HCT116 (cell line): Measurements from ENCODE around the gene PPP2R5C. TPM values are rescaled to one million over a fixed set of nuclear protein-coding genes. Genes with fewer than 3 reads are reported as not detected.

Experiments used
- ATAC-seq: fragments of 200-7000 bp; cut with Tn5 transposase; 2 replicates; pipeline ENCODE4 v1.9.1; 2020; ENCODE audit warnings: mild to moderate bottlenecking, moderate library complexity
- BruUV-seq: library from RNA; stranded (reverse); fragments of 400-500 nt; replicated peaks from 2 replicates; lab custom pipeline; 2021; lab: Mats Ljungman, UMichigan
- CTCF ChIA-PET: fragments of 300-600 bp; sonication (Branson Sonifier 250); formaldehyde crosslinking; loops from one replicate; lab custom pipeline; 2021; ENCODE audit warnings: antibody characterized with exemption; lab: Charles Lee
- POLR2A ChIA-PET: fragments of 300-600, 350-600 bp; sonication (Branson Sonifier 250); formaldehyde crosslinking; loops from one replicate; lab custom pipeline; 2021; ENCODE audit warnings: antibody characterized with exemption; lab: Charles Lee
- RAD21 ChIA-PET, 2 experiments: fragments of 300-600 bp; sonication (Branson Sonifier 250); formaldehyde crosslinking; loops; one replicate each; lab custom pipeline; 2023; ENCODE audit warnings: low total read pairs in 2 of 2; ENCODE audit not compliant: uncharacterized antibody in 2 of 2, unreplicated experiment in 2 of 2, low non-redundant PET in 1 of 2; lab: Charles Lee
- DNase-seq: peaks from one replicate; pipeline ENCODE4 v3.0.0-alpha.2; 2010; ENCODE audit warnings: low read depth, low spot score
- H2AFZ ChIP-seq: fragments of 200-600 bp; shearing (Covaris generic), sonication (generic); 2 replicates; pipeline ENCODE4 v1.6.1; 2017; ENCODE audit warnings: low read depth, mixed run types, mixed read lengths, antibody characterized with exemption, low read length; ENCODE audit not compliant: poor library complexity, severe bottlenecking
- H3K27ac ChIP-seq: 2 replicates; pipeline ENCODE4 v1.5.1; 2012; ENCODE audit warnings: low read depth, low read length
- H3K27me3 ChIP-seq: fragments of 200-600 bp; sonication (generic); 2 replicates; pipeline ENCODE4 v1.6.1; 2016; ENCODE audit warnings: mixed run types, low read length, mixed read lengths; ENCODE audit not compliant: insufficient read depth
- H3K36me3 ChIP-seq, 2 experiments: fragments of 200-500 bp in 1 of 2; fragments of 200-600 bp in 1 of 2; sonication (Bioruptor generic) in 1 of 2; sonication (generic) in 1 of 2; 2 replicates each; pipeline versions ENCODE4 v1.5.1 to v1.6.1; 2014 to 2016; ENCODE audit warnings: low read length in 2 of 2, inconsistent platforms in 1 of 2, mixed read lengths in 1 of 2, mixed run types in 1 of 2; ENCODE audit not compliant: insufficient read depth in 2 of 2, control insufficient read depth in 1 of 2
- H3K4me1 ChIP-seq, 2 experiments: fragments of 200-600 bp in 1 of 2; sonication (generic) in 1 of 2; 2 replicates each; pipeline versions ENCODE4 v1.5.1 to v1.6.1; 2012 to 2017; ENCODE audit warnings: low read length in 2 of 2, inconsistent platforms in 1 of 2, mild to moderate bottlenecking in 1 of 2, mixed read lengths in 1 of 2, mixed run types in 1 of 2, moderate library complexity in 1 of 2; ENCODE audit not compliant: insufficient read depth in 2 of 2, control insufficient read depth in 1 of 2
- H3K4me2 ChIP-seq: fragments of 200-600 bp; sonication (generic); 2 replicates; pipeline ENCODE4 v1.6.1; 2017; ENCODE audit warnings: mixed run types, low read length, mixed read lengths
- H3K4me3 ChIP-seq, 2 experiments: fragments of 200-600 bp in 1 of 2; sonication (generic) in 1 of 2; replicated peaks in 1 of 2; 2 replicates each; pipeline ENCODE4 v1.5.1; 2011 to 2016; ENCODE audit warnings: low read length in 2 of 2, control low read depth in 1 of 2, low read depth in 1 of 2, mild to moderate bottlenecking in 1 of 2, mixed read lengths in 1 of 2, mixed run types in 1 of 2
- H3K79me2 ChIP-seq: fragments of 200-600 bp; sonication (generic); 2 replicates; pipeline ENCODE4 v1.6.1; 2017; ENCODE audit warnings: mild to moderate bottlenecking, mixed run types, low read length, moderate library complexity, mixed read lengths; ENCODE audit not compliant: insufficient read depth
- H3K9ac ChIP-seq: fragments of 200-600 bp; sonication (generic); 2 replicates; pipeline ENCODE4 v1.6.1; 2016; ENCODE audit warnings: low read length, mixed read lengths
- H3K9me2 ChIP-seq: fragments of 200-600 bp; sonication (generic), shearing (Covaris generic); 2 replicates; pipeline ENCODE4 v1.6.1; 2017; ENCODE audit warnings: mixed run types, mild to moderate bottlenecking, moderate library complexity; ENCODE audit not compliant: insufficient read depth
- H3K9me3 ChIP-seq, 2 experiments: fragments of 200-500 bp in 1 of 2; fragments of 200-600 bp in 1 of 2; sonication (Bioruptor generic) in 1 of 2; sonication (generic) in 1 of 2; 2 replicates each; pipeline ENCODE4 v1.6.1; 2014 to 2017; ENCODE audit warnings: low read length in 2 of 2, mixed read lengths in 2 of 2, inconsistent platforms in 1 of 2, low read depth in 1 of 2, mild to moderate bottlenecking in 1 of 2, mixed run types in 1 of 2, moderate library complexity in 1 of 2; ENCODE audit not compliant: control insufficient read depth in 1 of 2, insufficient read depth in 1 of 2
- H4K20me1 ChIP-seq: fragments of 200-600 bp; sonication (generic), shearing (Covaris generic); 2 replicates; pipeline ENCODE4 v1.6.1; 2017; ENCODE audit warnings: mixed run types, mild to moderate bottlenecking, moderate library complexity; ENCODE audit not compliant: insufficient read depth
- ATF3 ChIP-seq: IDR thresholded peaks from 2 replicates; pipeline ENCODE4 v1.6.1; 2012
- CBX3 ChIP-seq: IDR thresholded peaks from 2 replicates; pipeline ENCODE4 v1.6.1; 2012; ENCODE audit warnings: low read depth
- CEBPB ChIP-seq: IDR thresholded peaks from 2 replicates; pipeline ENCODE4 v1.6.1; 2012; ENCODE audit warnings: low read depth
- EGR1 ChIP-seq: IDR thresholded peaks from 2 replicates; pipeline ENCODE4 v1.6.1; 2012; ENCODE audit warnings: low read depth
- ELF1 ChIP-seq: IDR thresholded peaks from 2 replicates; pipeline ENCODE4 v1.6.1; 2012; ENCODE audit warnings: low read depth, borderline replicate concordance
- EZH2 ChIP-seq: fragments of 200-600 bp; sonication (generic); IDR thresholded peaks from 2 replicates; pipeline ENCODE4 v1.6.1; 2017; ENCODE audit warnings: antibody characterized with exemption, mixed run types
- JUND ChIP-seq: IDR thresholded peaks from 2 replicates; pipeline ENCODE4 v1.6.1; 2012
- POLR2AphosphoS5 ChIP-seq: IDR thresholded peaks from 2 replicates; pipeline ENCODE4 v1.6.1; 2011; ENCODE audit warnings: mild to moderate bottlenecking, low read depth, low read length, moderate library complexity
- RAD21 ChIP-seq: IDR thresholded peaks from 2 replicates; pipeline ENCODE4 v1.6.1; 2012; ENCODE audit warnings: low read depth, mild to moderate bottlenecking
- SIN3A ChIP-seq: IDR thresholded peaks from 2 replicates; pipeline ENCODE4 v1.6.1; 2012; ENCODE audit warnings: low read depth
- SP1 ChIP-seq: IDR thresholded peaks from 2 replicates; pipeline ENCODE4 v1.6.1; 2012; ENCODE audit warnings: low read depth
- SRF ChIP-seq: IDR thresholded peaks from 2 replicates; pipeline ENCODE4 v1.6.1; 2012; ENCODE audit warnings: low read depth
- TCF7L2 ChIP-seq: IDR thresholded peaks from 2 replicates; pipeline ENCODE4 v1.7.0; 2011; ENCODE audit warnings: borderline replicate concordance, inconsistent platforms; ENCODE audit not compliant: insufficient read depth, insufficient read length; ENCODE audit errors: extremely low read depth
- YY1 ChIP-seq: IDR thresholded peaks from 2 replicates; pipeline ENCODE4 v1.6.1; 2011; ENCODE audit warnings: low read length, low read depth, moderate library complexity, mild to moderate bottlenecking; ENCODE audit not compliant: insufficient replicate concordance; ENCODE audit errors: extremely low read depth
- ZBTB33 ChIP-seq: IDR thresholded peaks from 2 replicates; pipeline ENCODE4 v1.6.1; 2011; ENCODE audit warnings: mild to moderate bottlenecking, low read length, moderate library complexity; ENCODE audit not compliant: insufficient replicate concordance; ENCODE audit errors: extremely low read depth
- ZFX ChIP-seq: fragments of 450-650 bp; IDR thresholded peaks from 2 replicates; pipeline ENCODE4 v1.6.1; 2017
- ZNF274 ChIP-seq: fragments of 200-500 bp; sonication (Bioruptor generic); IDR thresholded peaks from 2 replicates; pipeline ENCODE4 v1.6.1; 2014; ENCODE audit warnings: mild to moderate bottlenecking, low read depth, low read length, inconsistent platforms
- intact Hi-C: fragments of 100-400 bp; cut with micrococcal nuclease; formaldehyde crosslinking; loops from 2 replicates; pipeline ENCODE4 v1.10.0; 2022
- total RNA-seq: library from RNA; stranded (reverse); gene quantifications from one replicate; pipeline ENCODE4 v1.2.1, GENCODE V29; 2021; ENCODE audit not compliant: unreplicated experiment

Gene PPP2R5C
- total RNA-seq, 1 experiment from 2014 or later, result 117 TPM

GRCh38 chr14:101961011-101961721, 199.7 kb downstream of the PPP2R5C start (continued):
- TF ChIP-seq CEBPB (no peak), EZH2 (no peak), SIN3A (no peak), JUND (no peak), ZFX (no peak), SRF (no peak), EGR1 (no peak), CBX3 (peak; percentile 31; the same call in 1 of the 2 replicates), RAD21 (peak; percentile 96), ZNF274 (no peak)

DNA sequence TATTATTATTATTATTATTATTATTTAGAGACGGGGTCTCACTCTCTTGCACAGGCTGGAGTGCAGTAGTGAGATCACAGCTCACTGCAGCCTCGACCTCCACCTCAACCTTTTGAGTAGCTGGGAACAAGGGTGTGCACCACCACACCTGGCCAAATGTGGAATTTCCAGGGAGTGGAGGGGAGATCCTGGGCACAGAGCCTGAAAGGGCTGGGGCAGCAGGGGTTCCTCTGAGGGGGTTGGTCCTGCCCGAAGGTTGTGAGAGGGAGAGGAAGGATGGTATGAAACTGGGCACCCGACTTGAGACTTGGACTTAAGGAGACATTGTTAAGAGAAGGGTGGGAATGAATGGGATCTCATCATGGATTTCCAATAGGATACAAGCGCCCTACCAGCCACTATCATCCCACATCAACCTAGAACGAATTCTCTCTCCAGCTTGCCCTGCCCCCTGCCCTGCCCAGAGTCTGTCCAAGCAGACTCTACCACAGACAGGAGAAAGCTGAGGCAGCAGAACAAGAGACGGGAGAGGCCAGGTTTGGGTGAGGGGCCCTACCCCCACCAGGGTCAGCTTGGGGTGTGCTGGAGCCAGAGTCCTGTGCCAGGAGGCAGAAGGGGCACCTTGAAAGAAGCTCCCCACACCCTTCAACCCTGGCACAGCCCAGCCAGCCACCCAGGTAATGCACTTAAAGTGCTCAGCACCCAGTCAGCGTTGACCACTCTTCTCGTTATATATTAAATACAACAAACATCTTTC, 200.4 kb downstream of the PPP2R5C start:
- Histone ChIP-seq H3K36me3 (no peaks in the 10 kb centered on the region), H3K4me1 (peaks cover 23 to 49% of the 10 kb centered on the region in 2 experiments; a peak in 3 of 4 replicates), H3K27me3 (no peaks in the 10 kb centered on the region), H3K79me2 (peaks cover 25% of the 10 kb centered on the region), H2AFZ (peak overlapping the region; percentile 10), H3K9me2 (no peaks in the 10 kb centered on the region), H4K20me1 (no peaks in the 10 kb centered on the region), H3K9me3 (no peaks in the 10 kb centered on the region), H3K27ac (no peak overlapping the region; the same call in 1 of the 2 replicates), H3K4me2 (peak overlapping the region; percentile 43; the same call in 1 of the 2 replicates), H3K4me3 (no peak overlapping the region), H3K9ac (no peak overlapping the region)
- ChIA-PET RAD21 (interaction anchor here in 1 of 2 experiments (1.2 kb wide), 1 partner anchor 191 kb away, joined by 6 read pairs; no protein-coding TSS in a partner anchor), CTCF (interaction anchor here (1.2 to 2.0 kb wide), 6 partner anchors 11 to 255 kb away, joined by 4 to 9 read pairs (median 7); no protein-coding TSS in a partner anchor), POLR2A (interaction anchor here (0.6 kb wide), 1 partner anchor 344 kb away, joined by 10 read pairs; no protein-coding TSS in a partner anchor)
- ATAC-seq (no peak), DNase-seq (no peak)
- intact Hi-C loops, result loop anchor here (1.0 to 5.0 kb wide), 6 partner anchors 85 to 353 kb away; partner anchors contain the start of gene WDR20
- no peak for TF ChIP-seq ATF3
- TF ChIP-seq POLR2AphosphoS5, result no peak
- TF ChIP-seq ELF1, result no peak
- TF ChIP-seq RAD21, result no peak
- no peak for TF ChIP-seq ZBTB33
- no peak for TF ChIP-seq SIN3A
- TF ChIP-seq ZFX, result no peak
- no peak for TF ChIP-seq YY1
- no peak for TF ChIP-seq TCF7L2
- TF ChIP-seq CBX3, result no peak
- TF ChIP-seq SP1, result no peak
- no TSS peak for BruUV-seq
